GM12873 (cell line): Measurements from ENCODE around the gene MMEL1.

Experiments
- TF ChIP-seq, protein P1 (sequence below): IDR thresholded peaks from 2 replicates; pipeline ENCODE4 v1.5.1; 2012; ENCODE audit warnings: low read depth, mild to moderate bottlenecking, moderate library complexity, low read length, control low read depth; ENCODE audit not compliant: insufficient read depth; ENCODE audit errors: missing control alignments

Gene MMEL1

DNA sequence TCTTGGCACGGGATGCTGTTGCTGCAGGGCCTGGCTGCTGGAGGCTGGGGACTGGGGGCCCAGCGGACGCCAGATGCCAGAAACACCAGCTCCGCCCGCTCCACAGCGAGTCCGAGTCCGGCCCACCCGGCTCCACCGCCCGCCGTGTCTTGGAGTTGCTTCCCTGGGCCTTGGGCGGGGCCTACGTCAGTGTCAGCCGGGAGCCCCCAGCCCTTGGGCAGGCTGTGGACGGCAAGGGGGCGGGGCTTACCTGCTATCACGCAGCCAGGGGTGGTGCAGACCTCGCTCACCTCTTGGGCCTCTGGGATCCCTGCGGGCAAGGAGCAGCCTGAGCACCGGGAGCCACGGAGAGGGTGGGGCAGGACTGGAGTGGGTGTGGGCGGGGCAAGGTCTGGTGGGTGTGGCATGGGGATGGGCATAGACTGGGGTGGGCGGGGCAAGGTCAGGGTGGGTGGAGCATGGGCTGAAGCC lies 21.8 kb downstream of the MMEL1 start:
- TF ChIP-seq, protein P1, sequence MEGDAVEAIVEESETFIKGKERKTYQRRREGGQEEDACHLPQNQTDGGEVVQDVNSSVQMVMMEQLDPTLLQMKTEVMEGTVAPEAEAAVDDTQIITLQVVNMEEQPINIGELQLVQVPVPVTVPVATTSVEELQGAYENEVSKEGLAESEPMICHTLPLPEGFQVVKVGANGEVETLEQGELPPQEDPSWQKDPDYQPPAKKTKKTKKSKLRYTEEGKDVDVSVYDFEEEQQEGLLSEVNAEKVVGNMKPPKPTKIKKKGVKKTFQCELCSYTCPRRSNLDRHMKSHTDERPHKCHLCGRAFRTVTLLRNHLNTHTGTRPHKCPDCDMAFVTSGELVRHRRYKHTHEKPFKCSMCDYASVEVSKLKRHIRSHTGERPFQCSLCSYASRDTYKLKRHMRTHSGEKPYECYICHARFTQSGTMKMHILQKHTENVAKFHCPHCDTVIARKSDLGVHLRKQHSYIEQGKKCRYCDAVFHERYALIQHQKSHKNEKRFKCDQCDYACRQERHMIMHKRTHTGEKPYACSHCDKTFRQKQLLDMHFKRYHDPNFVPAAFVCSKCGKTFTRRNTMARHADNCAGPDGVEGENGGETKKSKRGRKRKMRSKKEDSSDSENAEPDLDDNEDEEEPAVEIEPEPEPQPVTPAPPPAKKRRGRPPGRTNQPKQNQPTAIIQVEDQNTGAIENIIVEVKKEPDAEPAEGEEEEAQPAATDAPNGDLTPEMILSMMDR = no peak

DNA sequence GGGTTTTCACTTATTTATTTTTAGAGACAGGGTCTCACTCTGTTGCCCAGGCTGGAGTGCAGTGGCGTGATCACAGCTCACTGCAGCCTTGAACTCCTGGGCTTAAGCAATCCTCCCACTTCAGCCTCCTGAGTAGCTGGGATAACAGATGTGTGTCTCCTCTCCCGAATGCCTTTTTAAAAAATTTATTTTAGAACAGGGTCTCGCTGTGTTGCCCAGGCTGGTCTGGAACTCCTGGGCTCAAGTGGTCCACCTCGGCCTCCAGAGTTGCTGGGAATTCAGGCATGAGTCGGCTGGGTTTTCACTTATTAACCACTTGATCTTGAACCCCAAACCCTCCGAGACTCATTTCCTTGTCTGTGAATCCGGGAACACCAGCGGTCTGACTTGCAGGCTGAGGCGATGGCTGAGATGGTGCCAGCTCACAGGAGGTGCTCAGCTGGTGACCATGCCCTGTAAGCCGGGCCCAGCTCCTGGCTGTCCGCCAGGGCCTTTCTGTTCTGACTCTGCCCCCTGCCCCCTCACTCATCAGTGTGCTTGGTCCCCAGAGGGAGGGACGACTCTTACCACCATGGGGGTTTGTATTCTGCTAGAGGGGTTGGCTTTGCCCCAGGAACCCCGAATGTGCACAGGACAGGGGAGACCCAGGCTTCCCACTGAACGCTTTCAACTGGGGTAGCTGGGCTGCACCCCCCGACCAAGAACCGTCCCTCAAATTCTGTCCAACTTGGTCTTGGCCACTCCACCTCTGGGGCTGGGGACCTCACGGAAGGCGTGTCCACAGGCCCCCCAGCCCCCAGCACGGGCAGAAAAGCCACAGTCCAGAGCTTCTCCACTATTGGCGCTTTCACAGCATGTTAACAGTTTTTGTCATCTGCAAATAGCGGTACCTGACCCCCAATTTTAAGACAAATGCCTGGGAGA lies 22.5 kb downstream of the MMEL1 start:
- TF ChIP-seq, protein P1 = no peak

DNA sequence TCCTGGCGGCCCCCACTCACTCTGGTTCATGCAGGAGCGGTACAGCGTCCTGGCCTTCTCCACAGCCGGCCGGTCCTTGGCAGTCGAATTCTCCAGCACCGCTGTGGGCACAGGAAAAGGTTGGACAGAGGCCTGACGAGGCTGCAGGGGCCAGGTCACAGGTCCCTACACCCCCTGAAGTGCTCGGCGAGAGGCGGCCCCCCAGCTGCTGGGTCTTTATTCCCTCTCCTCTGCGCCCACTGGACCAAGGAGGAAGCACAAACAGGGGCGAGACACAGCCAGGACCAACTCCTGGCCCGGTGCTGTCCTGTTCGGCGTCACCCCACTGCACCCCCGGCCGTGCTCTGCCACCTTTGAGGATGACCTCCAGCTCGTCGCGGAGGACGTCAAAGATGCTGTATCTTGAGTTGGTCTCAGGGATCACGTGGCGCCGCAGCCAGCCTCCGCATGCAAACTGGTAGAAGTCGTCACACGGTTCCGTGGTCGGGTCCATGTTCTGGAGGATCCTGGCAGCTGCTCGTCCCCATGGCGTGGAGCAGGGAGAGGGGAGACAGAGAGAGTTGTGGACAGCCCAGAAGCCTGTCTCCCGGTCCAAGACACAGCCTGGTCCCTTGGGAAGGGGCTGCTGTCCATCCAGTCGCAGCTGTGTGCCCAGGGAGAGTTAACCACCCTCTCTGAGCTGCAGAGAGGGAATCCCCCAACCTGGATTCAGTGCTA lies 23.3 kb downstream of the MMEL1 start:
- TF ChIP-seq, protein P1 = no peak

DNA sequence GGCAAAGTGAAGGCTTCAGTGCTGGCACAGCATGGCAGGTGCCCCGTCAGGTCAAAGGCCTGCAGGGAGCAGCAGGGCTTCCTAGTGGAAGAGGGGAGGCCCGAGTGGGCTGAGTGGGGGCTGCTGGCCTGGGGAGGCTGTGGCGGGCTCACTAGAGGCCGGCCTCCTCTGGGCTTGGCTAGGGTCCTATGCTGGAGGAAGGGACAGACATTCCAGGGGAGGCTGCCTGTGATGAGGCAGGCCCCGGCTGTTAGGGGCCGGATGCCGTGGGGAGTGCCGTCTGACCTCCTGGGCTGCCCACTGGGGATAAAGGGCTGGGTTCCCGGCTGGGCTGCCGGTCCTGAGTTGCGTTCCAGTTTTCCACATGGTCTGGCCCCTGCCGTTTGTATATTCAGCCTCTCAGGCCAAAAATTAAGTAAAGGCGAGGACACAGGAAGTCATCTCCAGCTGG lies 25.1 kb downstream of the MMEL1 start:
- TF ChIP-seq, protein P1 = no peak

DNA sequence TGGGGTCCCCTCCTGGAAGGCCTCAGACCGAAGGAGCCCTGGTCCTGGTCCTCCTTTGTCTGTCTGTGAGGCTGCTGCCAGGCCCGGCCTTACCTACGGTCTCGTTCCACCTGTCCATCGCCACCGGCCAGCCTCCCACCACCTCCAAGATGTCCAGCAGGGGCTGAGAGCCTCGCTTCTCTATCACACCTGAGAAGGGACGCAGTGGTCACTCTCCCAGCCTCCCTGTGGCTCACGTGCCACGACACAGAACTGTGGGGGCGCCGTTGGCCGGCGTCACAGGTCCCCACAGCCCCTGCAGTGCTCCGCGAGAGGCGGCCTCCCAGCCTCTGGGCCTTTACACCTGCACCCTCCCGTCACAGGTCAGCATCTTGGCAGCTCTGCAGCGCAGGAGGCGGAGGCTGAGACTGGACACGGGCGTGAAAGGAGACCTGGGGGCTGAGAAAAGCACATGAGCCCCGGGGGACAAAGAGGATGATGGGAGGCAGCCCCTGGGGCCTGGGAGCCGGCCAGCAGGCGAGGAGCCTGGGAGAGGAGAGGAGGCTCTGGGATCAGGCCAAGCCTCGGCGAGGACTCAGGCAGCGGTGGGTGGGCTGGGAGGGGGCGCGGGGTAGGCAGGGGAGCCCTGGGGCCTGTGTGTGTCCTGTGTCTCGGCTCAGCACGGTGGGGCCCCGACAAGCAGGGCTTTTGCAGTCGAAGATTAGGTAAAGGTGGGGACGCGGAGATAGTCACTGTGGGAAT lies 25.8 kb downstream of the MMEL1 start:
- TF ChIP-seq, protein P1 = no peak

DNA sequence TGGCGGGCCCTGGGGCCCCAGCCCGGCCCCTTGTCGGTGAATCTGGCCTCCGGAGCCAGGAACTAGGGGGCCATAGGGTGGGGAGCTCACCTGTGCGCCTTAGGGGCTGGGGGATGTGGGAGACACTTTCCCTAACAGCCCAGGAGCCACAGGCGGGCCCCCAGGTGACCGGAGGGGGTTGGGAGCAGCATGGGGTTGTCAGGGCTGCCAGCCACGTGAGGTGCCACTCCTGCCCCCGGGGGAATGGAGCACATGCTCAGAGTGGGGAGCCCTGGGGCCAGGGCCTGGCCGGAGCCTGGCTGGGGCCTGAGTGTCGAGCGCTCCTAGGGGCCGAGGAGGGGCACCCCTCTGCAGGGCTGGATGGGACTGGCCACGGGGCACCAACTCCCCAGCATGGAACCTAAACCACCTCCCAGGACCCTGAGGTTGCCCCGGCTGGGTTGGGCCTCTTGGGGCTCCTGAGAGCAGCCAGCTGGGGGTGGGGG lies 26.4 kb downstream of the MMEL1 start:
- TF ChIP-seq, protein P1 = no peak
